Measurements from ENCODE around the gene EPHA5.

GRCh38 chr4:65296246-65296645 is 374.0 kb downstream of the EPHA5 start:
- no peak for TF ChIP-seq EZH2 (IDR thresholded peaks at IDR 0.05; ENCODE audit: low read length)
- TF ChIP-seq, protein P1, sequence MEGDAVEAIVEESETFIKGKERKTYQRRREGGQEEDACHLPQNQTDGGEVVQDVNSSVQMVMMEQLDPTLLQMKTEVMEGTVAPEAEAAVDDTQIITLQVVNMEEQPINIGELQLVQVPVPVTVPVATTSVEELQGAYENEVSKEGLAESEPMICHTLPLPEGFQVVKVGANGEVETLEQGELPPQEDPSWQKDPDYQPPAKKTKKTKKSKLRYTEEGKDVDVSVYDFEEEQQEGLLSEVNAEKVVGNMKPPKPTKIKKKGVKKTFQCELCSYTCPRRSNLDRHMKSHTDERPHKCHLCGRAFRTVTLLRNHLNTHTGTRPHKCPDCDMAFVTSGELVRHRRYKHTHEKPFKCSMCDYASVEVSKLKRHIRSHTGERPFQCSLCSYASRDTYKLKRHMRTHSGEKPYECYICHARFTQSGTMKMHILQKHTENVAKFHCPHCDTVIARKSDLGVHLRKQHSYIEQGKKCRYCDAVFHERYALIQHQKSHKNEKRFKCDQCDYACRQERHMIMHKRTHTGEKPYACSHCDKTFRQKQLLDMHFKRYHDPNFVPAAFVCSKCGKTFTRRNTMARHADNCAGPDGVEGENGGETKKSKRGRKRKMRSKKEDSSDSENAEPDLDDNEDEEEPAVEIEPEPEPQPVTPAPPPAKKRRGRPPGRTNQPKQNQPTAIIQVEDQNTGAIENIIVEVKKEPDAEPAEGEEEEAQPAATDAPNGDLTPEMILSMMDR (optimal IDR thresholded peaks at IDR 0.05 in 1 of 3, IDR thresholded peaks at IDR 0.05 in 1 of 3, conservative IDR thresholded peaks at IDR 0.05 in 1 of 3; ENCODE audit: extremely low read depth in 1 of 3, insufficient read depth in 2 of 3, low read length in 3 of 3), result no peak

All from keratinocyte (primary cell).